K562 (cell line): ENCODE data around the gene NCAM2.

Experiments used
- CCAR2 ChIP-seq: fragments of 200-400 bp; formaldehyde crosslinking; IDR thresholded peaks from 2 replicates; pipeline ENCODE4 v1.6.1; 2017; ENCODE audit warnings: mild to moderate bottlenecking, low read depth, low read length
- EP300 ChIP-seq: IDR thresholded peaks from 2 replicates; pipeline ENCODE4 v1.6.1; 2012; ENCODE audit warnings: low read length, improper control_type of control experiment
- ESRRA ChIP-seq: fragments of 450-650 bp; IDR thresholded peaks from 2 replicates; pipeline ENCODE4 v1.6.1; 2014; ENCODE audit warnings: low read depth, mild to moderate bottlenecking, moderate library complexity, borderline replicate concordance
- RBBP5 ChIP-seq: fragments of 200-600 bp; sonication (generic); IDR thresholded peaks from 2 replicates; pipeline ENCODE4 v1.6.1; 2012; ENCODE audit warnings: borderline replicate concordance, mild to moderate bottlenecking, low read length, control low read depth, inconsistent platforms; ENCODE audit not compliant: insufficient read depth, poor library complexity, severe bottlenecking
- ZNF124 ChIP-seq: sonication (generic); formaldehyde crosslinking; IDR thresholded peaks from 2 replicates; pipeline ENCODE4 v1.8.1; 2022; ENCODE audit warnings: missing genetic modification reagents
- ZNF140 ChIP-seq: fragments of 250-450 bp; sonication (Bioruptor Pico); IDR thresholded peaks from 2 replicates; pipeline ENCODE4 v1.8.0; 2021; ENCODE audit warnings: moderate library complexity, mild to moderate bottlenecking, inconsistent platforms
- ZNF583 ChIP-seq: fragments of 250-450 bp; sonication (Bioruptor Pico); IDR thresholded peaks from 2 replicates; pipeline ENCODE4 v1.4.0; 2020
- TF ChIP-seq, protein P1 (sequence below), 2 experiments: fragments of 450-650 bp; IDR thresholded peaks; 2 replicates each; pipeline ENCODE4 v1.6.1; 2016; ENCODE audit warnings: mild to moderate bottlenecking in 2 of 2, borderline replicate concordance in 1 of 2, low read depth in 1 of 2, moderate library complexity in 1 of 2

DNA sequence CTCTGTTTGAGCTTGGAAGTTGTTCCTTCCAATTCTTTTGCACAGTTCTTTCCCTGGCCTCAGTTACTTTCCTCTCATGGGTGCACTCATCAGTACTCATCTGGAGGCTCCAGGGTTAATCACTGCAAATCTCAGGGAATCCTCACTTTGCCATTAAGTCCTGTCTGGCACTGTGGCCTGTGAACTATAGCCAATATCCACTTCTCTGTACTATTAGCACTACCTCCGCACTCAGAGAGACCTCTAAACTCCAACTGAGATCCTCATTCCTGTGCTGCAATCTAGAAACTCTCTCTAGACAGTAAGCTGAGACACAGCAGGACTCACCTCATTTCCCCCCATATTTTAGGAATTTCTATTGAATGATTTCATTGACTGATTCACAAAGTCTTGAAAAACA is 311.3 kb downstream of the NCAM2 start:
- TF ChIP-seq ZNF583 (CRISPR knock-in tag) = no peak
- TF ChIP-seq ZNF140 (CRISPR knock-in tag) = no peak
- TF ChIP-seq EP300 = no peak
- TF ChIP-seq ESRRA = no peak
- TF ChIP-seq, protein P1, sequence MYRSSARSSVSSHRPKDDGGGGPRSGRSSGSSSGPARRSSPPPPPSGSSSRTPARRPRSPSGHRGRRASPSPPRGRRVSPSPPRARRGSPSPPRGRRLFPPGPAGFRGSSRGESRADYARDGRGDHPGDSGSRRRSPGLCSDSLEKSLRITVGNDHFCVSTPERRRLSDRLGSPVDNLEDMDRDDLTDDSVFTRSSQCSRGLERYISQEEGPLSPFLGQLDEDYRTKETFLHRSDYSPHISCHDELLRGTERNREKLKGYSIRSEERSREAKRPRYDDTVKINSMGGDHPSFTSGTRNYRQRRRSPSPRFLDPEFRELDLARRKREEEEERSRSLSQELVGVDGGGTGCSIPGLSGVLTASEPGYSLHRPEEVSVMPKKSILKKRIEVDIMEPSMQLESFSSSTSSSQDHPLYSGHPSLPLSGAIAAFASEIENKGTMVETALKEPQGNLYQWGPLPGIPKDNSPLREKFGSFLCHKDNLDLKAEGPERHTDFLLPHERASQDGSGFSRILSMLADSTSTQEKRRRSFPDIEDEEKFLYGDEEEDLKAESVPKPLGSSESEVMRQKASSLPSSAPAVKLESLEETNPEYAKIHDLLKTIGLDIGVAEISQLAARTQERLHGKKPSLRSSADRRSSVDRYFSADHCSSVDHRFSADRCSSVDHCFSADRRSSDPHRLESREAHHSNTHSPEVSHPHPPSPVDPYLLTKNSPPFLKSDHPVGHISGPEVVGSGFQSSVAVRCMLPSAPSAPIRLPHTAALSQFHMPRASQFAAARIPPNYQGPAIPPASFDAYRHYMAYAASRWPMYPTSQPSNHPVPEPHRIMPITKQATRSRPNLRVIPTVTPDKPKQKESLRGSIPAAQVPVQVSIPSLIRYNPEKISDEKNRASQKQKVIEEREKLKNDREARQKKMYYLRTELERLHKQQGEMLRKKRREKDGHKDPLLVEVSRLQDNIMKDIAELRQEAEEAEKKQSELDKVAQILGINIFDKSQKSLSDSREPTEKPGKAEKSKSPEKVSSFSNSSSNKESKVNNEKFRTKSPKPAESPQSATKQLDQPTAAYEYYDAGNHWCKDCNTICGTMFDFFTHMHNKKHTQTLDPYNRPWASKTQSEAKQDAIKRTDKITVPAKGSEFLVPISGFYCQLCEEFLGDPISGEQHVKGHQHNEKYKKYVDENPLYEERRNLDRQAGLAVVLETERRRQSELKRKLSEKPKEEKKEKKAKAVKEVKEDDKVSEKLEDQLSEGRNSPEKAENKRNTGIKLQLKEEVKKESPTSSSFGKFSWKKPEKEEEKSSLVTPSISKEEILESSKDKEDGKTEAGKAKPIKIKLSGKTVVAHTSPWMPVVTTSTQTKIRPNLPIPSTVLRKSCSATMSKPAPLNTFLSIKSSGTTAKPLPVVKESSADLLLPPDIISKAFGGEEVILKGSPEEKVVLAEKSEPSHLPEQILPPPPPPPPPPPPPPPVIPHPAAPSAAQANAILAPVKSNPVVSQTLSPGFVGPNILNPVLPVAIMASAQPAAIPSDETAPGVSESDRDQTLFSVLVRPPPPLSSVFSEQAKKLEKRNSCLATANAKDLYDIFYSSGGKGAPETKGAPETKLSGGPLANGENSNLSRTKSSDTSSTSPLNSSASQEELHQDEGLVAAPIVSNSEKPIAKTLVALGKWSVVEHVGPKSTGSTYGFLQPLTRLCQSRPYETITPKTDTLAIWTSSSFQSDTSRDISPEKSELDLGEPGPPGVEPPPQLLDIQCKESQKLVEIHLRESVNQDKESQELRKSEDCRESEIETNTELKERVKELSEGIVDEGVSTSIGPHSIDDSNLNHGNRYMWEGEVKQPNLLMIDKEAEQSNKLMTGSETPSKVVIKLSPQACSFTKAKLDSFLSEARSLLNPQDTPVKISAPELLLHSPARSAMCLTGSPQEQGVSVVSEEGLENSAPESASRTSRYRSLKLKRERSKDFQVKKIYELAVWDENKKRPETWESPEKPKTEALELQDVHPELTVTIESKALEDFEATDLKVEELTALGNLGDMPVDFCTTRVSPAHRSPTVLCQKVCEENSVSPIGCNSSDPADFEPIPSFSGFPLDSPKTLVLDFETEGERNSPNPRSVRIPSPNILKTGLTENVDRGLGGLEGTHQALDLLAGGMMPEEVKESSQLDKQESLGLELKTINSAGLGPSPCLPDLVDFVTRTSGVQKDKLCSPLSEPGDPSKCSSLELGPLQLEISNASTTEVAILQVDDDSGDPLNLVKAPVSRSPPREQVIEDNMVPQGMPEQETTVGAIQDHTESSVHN (IDR thresholded peaks at IDR 0.05; ENCODE audit: borderline replicate concordance in 1 of 2, low read depth in 1 of 2) = no peak
- TF ChIP-seq RBBP5 = no peak
- no peak for TF ChIP-seq CCAR2
- TF ChIP-seq ZNF124 = no peak
